H9 (cell line): ENCODE data around the gene MEX3C. TPM values are rescaled to one million over a fixed set of nuclear protein-coding genes. Genes with fewer than 3 reads are reported as not detected.
A peak's percentile ranks its signal among the peaks of the same experiment; 100 is the strongest.

Experiments
- DNase-seq: peaks from one replicate; pipeline ENCODE4 v3.0.0-alpha.2; 2017
- H2AFZ ChIP-seq: one replicate; pipeline ENCODE4 v1.6.1; 2013; ENCODE audit warnings: mild to moderate bottlenecking, low read length, control low read depth, moderate library complexity
- H2AK5ac ChIP-seq: 2 replicates; pipeline ENCODE4 v1.6.1; 2013; ENCODE audit warnings: low read length, control low read depth, mixed read lengths; ENCODE audit not compliant: insufficient read length
- H2BK120ac ChIP-seq: one replicate; pipeline ENCODE4 v1.6.1; 2013; ENCODE audit warnings: low read depth, mild to moderate bottlenecking, low read length, control low read depth, inconsistent platforms; ENCODE audit not compliant: poor library complexity, severe bottlenecking
- H2BK12ac ChIP-seq: 2 replicates; pipeline ENCODE4 v1.6.1; 2013; ENCODE audit warnings: low read length, control low read depth, mixed read lengths, low read depth; ENCODE audit not compliant: insufficient read length
- H2BK15ac ChIP-seq: 2 replicates; pipeline ENCODE4 v1.6.1; 2013; ENCODE audit warnings: low read depth, low read length, control low read depth
- H2BK20ac ChIP-seq: one replicate; pipeline ENCODE4 v1.6.1; 2013; ENCODE audit warnings: low read depth, mild to moderate bottlenecking, low read length, control low read depth, inconsistent platforms; ENCODE audit not compliant: poor library complexity, severe bottlenecking
- H2BK5ac ChIP-seq: 2 replicates; pipeline ENCODE4 v1.6.1; 2013; ENCODE audit warnings: low read length, control low read depth, mixed read lengths; ENCODE audit not compliant: insufficient read length
- H3K14ac ChIP-seq: 2 replicates; pipeline ENCODE4 v1.6.1; 2013; ENCODE audit warnings: low read length, control low read depth; ENCODE audit not compliant: insufficient read depth
- H3K18ac ChIP-seq: 2 replicates; pipeline ENCODE4 v1.6.1; 2013; ENCODE audit warnings: low read depth, mild to moderate bottlenecking, mixed read lengths, low read length, control low read depth; ENCODE audit not compliant: insufficient read length
- H3K23ac ChIP-seq: 2 replicates; pipeline ENCODE4 v1.6.1; 2013; ENCODE audit warnings: low read length, control low read depth, mixed read lengths, low read depth; ENCODE audit not compliant: insufficient read length
- H3K23me2 ChIP-seq: 2 replicates; pipeline ENCODE4 v1.6.1; 2013; ENCODE audit warnings: low read depth, mild to moderate bottlenecking, mixed read lengths, low read length, control low read depth; ENCODE audit not compliant: insufficient read length, poor library complexity, severe bottlenecking
- H3K27ac ChIP-seq: 2 replicates; pipeline ENCODE4 v1.5.1; 2013; ENCODE audit warnings: low read length, control low read depth, mixed read lengths, low read depth; ENCODE audit not compliant: insufficient read length
- H3K27me3 ChIP-seq: 2 replicates; pipeline ENCODE4 v1.6.1; 2013; ENCODE audit warnings: low read length, control low read depth, inconsistent platforms; ENCODE audit not compliant: insufficient read depth
- H3K4ac ChIP-seq: 2 replicates; pipeline ENCODE4 v1.6.1; 2013; ENCODE audit warnings: low read depth, mild to moderate bottlenecking, control low read depth, inconsistent platforms, low read length, moderate library complexity
- H3K4me1 ChIP-seq: 2 replicates; pipeline ENCODE4 v1.6.1; 2013; ENCODE audit warnings: low read length, control low read depth, inconsistent platforms; ENCODE audit not compliant: insufficient read depth
- H3K4me2 ChIP-seq: 2 replicates; pipeline ENCODE4 v1.6.1; 2013; ENCODE audit warnings: low read length, control low read depth, mixed read lengths; ENCODE audit not compliant: insufficient read length, insufficient read depth
- H3K56ac ChIP-seq: 2 replicates; pipeline ENCODE4 v1.6.1; 2013; ENCODE audit warnings: low read depth, mild to moderate bottlenecking, mixed read lengths, low read length, control low read depth; ENCODE audit not compliant: insufficient read length
- H3K79me1 ChIP-seq: 2 replicates; pipeline ENCODE4 v1.6.1; 2013; ENCODE audit warnings: low read depth, mild to moderate bottlenecking, moderate library complexity, low read length, control low read depth, inconsistent platforms; ENCODE audit not compliant: insufficient read depth, poor library complexity, severe bottlenecking
- H3K79me2 ChIP-seq: 2 replicates; pipeline ENCODE4 v1.6.1; 2013; ENCODE audit warnings: low read length, control low read depth, inconsistent platforms; ENCODE audit not compliant: insufficient read depth
- H3K9ac ChIP-seq: 2 replicates; pipeline ENCODE4 v1.6.1; 2013; ENCODE audit warnings: low read length, control low read depth, mixed read lengths; ENCODE audit not compliant: insufficient read length; ENCODE audit errors: extremely low read depth
- H3K9me3 ChIP-seq: one replicate; pipeline ENCODE4 v1.6.1; 2013; ENCODE audit warnings: low read depth, low read length, inconsistent platforms; ENCODE audit not compliant: control insufficient read depth
- H3T11ph ChIP-seq: one replicate; pipeline ENCODE4 v1.6.1; 2013; ENCODE audit warnings: mild to moderate bottlenecking, low read length, control low read depth, inconsistent platforms
- H4K20me1 ChIP-seq: one replicate; pipeline ENCODE4 v1.6.1; 2013; ENCODE audit not compliant: control insufficient read depth, insufficient read length, insufficient read depth
- H4K5ac ChIP-seq: 2 replicates; pipeline ENCODE4 v1.6.1; 2013; ENCODE audit warnings: low read depth, mild to moderate bottlenecking, mixed read lengths, low read length, control low read depth; ENCODE audit not compliant: insufficient read length
- H4K8ac ChIP-seq: replicated peaks from 2 replicates; pipeline ENCODE4 v1.6.1; 2013; ENCODE audit warnings: low read length, control low read depth, mixed read lengths, low read depth; ENCODE audit not compliant: insufficient read length
- H4K91ac ChIP-seq: 2 replicates; pipeline ENCODE4 v1.6.1; 2013; ENCODE audit warnings: low read depth, mild to moderate bottlenecking, moderate library complexity, mixed read lengths, low read length, control low read depth; ENCODE audit not compliant: insufficient read length
- H3K27ac Mint-ChIP-seq, 3 experiments: 2 replicates in 2 of 3; 3 replicates in 1 of 3; pipeline ENCODE4 v1.8.0; 2020 to 2021; ENCODE audit warnings: mixed read lengths in 3 of 3, mild to moderate bottlenecking in 1 of 3, moderate library complexity in 1 of 3
- H3K27me3 Mint-ChIP-seq: 2 replicates; pipeline ENCODE4 v1.8.0; 2021; ENCODE audit warnings: low read depth, mild to moderate bottlenecking, moderate library complexity, mixed read lengths
- H3K36me3 Mint-ChIP-seq, 3 experiments: 2 replicates in 2 of 3; 3 replicates in 1 of 3; pipeline ENCODE4 v1.8.0; 2020 to 2021; ENCODE audit warnings: low read depth in 3 of 3, mixed read lengths in 3 of 3; ENCODE audit not compliant: insufficient read depth in 1 of 3
- H3K4me1 Mint-ChIP-seq, 2 experiments: 2 replicates each; pipeline ENCODE4 v1.8.0; 2020; ENCODE audit warnings: mixed read lengths in 2 of 2
- H3K4me3 Mint-ChIP-seq, 2 experiments: 2 replicates in 1 of 2; 3 replicates in 1 of 2; pipeline ENCODE4 v1.8.0; 2020 to 2021; ENCODE audit warnings: mild to moderate bottlenecking in 2 of 2, mixed read lengths in 2 of 2, moderate library complexity in 1 of 2
- H3K9me3 Mint-ChIP-seq, 2 experiments: 2 replicates in 1 of 2; 3 replicates in 1 of 2; pipeline ENCODE4 v1.8.0; 2020; ENCODE audit warnings: mild to moderate bottlenecking in 2 of 2, mixed read lengths in 2 of 2, moderate library complexity in 1 of 2
- WGBS: extraction: QIAGEN DNeasy Blood & Tissue Kit; methylation state at CpG from one replicate; pipeline ENCODE4 v1.1.7; 2013; ENCODE audit warnings: missing lambda C conversion rate, low lambda C conversion rate, mixed read lengths; ENCODE audit not compliant: insufficient read length; ENCODE audit errors: extremely low coverage; 5-methylcytosine and 5-hydroxymethylcytosine counted together
- total RNA-seq: library from RNA; stranded (reverse); gene quantifications from 2 replicates; pipeline ENCODE4 v1.2.1, GENCODE V29; 2021
- TF ChIP-seq, protein P1 (sequence below): fragments of 200-600 bp; sonication (generic); conservative IDR thresholded peaks from 3 replicates; pipeline ENCODE4 v1.8.0; 2021; ENCODE audit warnings: antibody characterized with exemption, mild to moderate bottlenecking

Gene MEX3C
- total RNA-seq, 1 experiment from 2014 or later: 98.1 TPM

DNA sequence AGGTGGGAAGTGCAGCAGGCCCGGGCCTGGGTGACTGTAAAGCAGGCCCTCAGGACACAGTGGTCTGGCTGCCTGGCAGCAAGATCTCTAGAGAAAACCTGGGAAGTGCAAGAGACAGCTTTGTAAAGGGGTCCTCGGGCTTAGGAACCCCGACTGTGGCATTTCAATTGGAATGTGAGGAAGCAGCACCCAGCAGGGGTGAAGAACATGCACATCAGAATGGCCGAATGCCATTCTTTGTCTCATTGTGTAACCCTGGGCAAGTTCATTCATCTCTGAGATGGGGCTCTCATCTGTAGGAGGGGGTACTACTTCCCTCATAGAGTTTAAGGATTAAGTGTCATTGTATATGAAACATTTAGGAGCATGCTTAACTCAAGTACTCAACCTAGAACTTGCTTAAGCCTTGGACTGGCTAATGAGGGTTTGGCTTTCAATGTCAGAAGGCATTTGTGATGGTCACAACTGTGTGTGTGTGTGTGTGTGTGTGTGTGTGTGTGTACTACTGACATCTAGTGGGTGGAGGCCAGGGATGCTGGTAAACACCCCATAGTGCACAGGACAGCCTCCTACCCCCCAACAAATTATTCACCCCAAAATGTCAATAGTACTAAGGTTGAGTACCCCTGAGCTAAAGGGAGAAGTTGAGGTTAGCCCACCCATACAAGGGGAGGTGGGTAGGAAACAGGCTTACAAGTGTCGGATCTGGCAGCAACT, 29.3 kb downstream of the MEX3C start:
- Mint-ChIP-seq H3K4me1 (peaks cover 69 to 84% of the 10 kb centered on the region in 2 experiments), H3K9me3 (no peaks in the 10 kb centered on the region), H3K27me3 (no peaks in the 10 kb centered on the region), H3K4me3 (peak overlapping the region in 1 of 2 experiments; percentile 48; a peak in 1 of 5 replicates), H3K36me3 (peaks cover 0 to 4% (median 4%) of the 10 kb centered on the region in 3 experiments; a peak in 3 of 7 replicates), H3K27ac (peak overlapping the region; percentile 95 to 98 (median 96))
- Histone ChIP-seq H4K20me1 (no peaks in the 10 kb centered on the region), H2AFZ (no peak overlapping the region), H2BK120ac (no peak overlapping the region), H3K27ac (peak overlapping the region; percentile 66), H4K8ac (no peak overlapping the region), H3K56ac (no peak overlapping the region), H4K5ac (no peak overlapping the region), H2BK15ac (no peak overlapping the region), H2AK5ac (no peak overlapping the region), H3K79me1 (no peaks in the 10 kb centered on the region), H2BK12ac (no peak overlapping the region), H3K9me3 (no peaks in the 10 kb centered on the region), H2BK20ac (no peak overlapping the region), H3K27me3 (no peaks in the 10 kb centered on the region), H3K18ac (peak overlapping the region; percentile 24), H3K4me2 (peak overlapping the region; percentile 23), H3K4me1 (peaks cover 13% of the 10 kb centered on the region; the same call in 1 of the 2 replicates), H3K23me2 (no peaks in the 10 kb centered on the region), H3K14ac (no peak overlapping the region), H2BK5ac (no peak overlapping the region), H3K79me2 (no peaks in the 10 kb centered on the region), H3K9ac (no peak overlapping the region), H3K4ac (no peak overlapping the region), H3T11ph (no peak overlapping the region), H4K91ac (no peak overlapping the region), H3K23ac (no peak overlapping the region)
- peak; percentile 87 for DNase-seq
- WGBS: no CpG with 5 or more reads among the region's 5 CpGs
- TF ChIP-seq, protein P1, sequence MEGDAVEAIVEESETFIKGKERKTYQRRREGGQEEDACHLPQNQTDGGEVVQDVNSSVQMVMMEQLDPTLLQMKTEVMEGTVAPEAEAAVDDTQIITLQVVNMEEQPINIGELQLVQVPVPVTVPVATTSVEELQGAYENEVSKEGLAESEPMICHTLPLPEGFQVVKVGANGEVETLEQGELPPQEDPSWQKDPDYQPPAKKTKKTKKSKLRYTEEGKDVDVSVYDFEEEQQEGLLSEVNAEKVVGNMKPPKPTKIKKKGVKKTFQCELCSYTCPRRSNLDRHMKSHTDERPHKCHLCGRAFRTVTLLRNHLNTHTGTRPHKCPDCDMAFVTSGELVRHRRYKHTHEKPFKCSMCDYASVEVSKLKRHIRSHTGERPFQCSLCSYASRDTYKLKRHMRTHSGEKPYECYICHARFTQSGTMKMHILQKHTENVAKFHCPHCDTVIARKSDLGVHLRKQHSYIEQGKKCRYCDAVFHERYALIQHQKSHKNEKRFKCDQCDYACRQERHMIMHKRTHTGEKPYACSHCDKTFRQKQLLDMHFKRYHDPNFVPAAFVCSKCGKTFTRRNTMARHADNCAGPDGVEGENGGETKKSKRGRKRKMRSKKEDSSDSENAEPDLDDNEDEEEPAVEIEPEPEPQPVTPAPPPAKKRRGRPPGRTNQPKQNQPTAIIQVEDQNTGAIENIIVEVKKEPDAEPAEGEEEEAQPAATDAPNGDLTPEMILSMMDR: peak; percentile 29; the same call in 1 of the 3 replicates
